GM21526 (cell line): ENCODE data around the gene FOXE3.
"Not testable (repeated sequence)": the region's sequence is repeated elsewhere in the genome, so short reads cannot be mapped to it uniquely, and the experiment has no call there.

Experiments
- ATAC-seq: cut with Tn5 transposase; IDR thresholded peaks from one replicate; pipeline ENCODE4 v1.9.1; 2021; ENCODE audit warnings: moderate library complexity; ENCODE audit not compliant: unreplicated experiment, low FRiP score

FOXE3 gene

DNA sequence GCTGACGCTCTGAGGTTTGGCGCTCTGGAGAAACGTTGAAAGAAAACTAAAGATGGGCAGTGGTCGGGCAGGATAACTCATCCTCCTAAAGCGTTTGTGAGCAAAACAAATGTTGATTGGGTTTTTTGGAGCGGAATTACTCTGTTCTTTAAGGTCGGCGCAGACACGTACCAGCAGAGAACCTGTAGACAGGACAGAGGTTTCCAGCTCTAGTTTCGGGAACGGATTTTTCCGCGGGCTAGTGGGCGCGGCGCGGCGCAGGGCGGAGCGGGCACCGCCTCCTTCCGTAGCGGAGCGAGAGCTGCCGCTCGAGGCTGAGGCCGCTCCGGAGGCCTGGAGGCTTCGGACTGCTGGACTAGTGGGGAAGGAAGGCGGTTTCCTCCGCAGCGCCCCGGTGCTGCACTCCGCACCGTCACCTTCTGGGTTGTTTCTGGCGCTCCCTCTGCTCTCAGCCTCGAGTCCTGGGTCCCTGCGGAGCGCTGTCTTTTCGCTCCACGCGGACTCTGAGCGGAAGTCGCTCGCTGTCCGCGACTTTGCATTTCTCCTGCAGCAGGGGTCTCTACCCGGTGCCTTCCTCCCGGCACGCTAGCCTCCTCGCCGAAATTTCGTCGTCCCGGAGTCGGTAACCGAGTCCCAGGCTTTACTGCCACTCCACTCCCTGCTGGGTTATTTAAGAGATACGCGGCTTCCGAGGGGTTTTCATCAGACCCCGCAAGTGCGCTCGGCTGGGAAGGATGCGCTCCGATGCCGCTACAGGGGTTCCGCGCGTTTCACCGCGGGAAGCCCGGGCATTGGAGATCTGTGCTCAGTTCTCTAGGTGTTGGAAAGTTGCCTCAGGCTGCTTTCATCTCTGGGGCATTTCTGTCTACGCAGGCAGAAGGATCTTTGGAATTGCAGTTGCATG, 28.7 kb downstream of the FOXE3 start:
- no peak for ATAC-seq

DNA sequence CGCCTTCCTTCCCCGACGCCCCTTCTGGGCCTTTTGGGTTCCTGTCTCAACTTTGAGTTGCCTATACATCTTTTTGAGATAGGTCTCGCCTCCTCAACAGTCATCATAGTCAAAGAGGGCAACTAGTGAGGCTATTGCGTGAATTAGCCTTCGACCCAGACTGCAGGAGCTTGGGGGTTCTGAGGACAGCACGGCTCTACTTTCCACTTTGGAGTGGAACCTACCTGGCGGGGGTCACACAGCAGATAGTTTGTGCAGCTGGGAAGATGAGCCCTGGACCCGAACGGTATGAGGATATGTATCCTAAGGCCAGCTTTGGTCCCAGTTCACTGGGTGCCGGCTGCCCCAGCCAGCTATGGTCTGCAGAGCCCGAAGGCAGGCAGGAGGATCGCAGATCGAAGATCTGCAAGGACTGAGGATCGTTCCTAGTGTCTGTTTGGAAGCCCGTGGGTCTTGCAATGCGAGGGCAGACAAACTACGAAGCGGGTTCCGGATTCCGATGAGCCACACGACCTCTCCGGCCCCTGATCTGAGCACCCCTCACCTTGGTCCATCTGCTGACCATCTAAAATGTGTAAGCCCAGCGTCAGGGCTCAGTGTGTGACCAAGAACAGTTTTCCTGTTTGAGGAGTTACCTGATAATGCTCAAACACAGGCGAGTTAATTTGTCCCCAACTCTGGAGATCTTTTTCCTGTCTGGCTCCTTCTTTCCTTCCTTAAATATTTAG, 29.9 kb downstream of the FOXE3 start:
- ATAC-seq = no peak

- ATAC-seq = no peak
These were observed 32.6 kb downstream of the FOXE3 start for GRCh38 chr1:47448462-47449222.

GRCh38 chr1:47449822-47450552, 33.9 kb downstream of the FOXE3 start:
- ATAC-seq = no peak

DNA sequence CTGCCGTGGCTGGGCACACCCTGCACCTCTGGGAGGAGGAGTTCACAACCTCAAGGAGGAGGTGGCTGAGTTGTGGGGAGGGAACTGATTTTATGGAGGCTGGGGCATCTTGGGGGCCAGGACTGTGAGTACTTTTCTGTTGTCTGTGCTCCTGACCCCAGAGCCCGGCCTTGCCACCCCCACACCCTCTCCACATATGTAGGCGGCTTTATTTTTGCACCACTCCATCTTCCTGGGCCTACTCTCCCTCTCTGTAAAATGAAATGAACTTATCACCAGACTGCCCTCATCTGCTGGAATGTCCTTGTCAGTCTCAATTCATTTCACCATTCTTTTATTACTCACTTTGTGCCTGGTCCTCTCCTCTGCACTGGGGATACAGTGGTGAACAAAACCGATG, 34.5 kb downstream of the FOXE3 start:
- ATAC-seq = no peak

GRCh38 chr1:47452426-47452825, 36.3 kb downstream of the FOXE3 start:
- ATAC-seq = no peak

- ATAC-seq = not testable (repeated sequence)
These were observed 37.8 kb downstream of the FOXE3 start for GRCh38 chr1:47453910-47454309.

GRCh38 chr1:47456250-47456649, 40.2 kb downstream of the FOXE3 start:
- no peak for ATAC-seq

- ATAC-seq = not testable (repeated sequence)
These were observed 41.5 kb downstream of the FOXE3 start for GRCh38 chr1:47457547-47457946.

GRCh38 chr1:47459253-47459788, 43.2 kb downstream of the FOXE3 start:
- no peak for ATAC-seq

GRCh38 chr1:47460040-47460439, 44.0 kb downstream of the FOXE3 start:
- no peak for ATAC-seq

GRCh38 chr1:47460456-47460855, 44.4 kb downstream of the FOXE3 start:
- ATAC-seq = no peak

GRCh38 chr1:47465605-47466004, 49.5 kb downstream of the FOXE3 start:
- ATAC-seq = no peak
